ENCODE results near the gene GRK2. TPM values are rescaled to one million over a fixed set of nuclear protein-coding genes. Genes with fewer than 3 reads are reported as not detected.

The GRK2 gene
- polyA plus RNA-seq, 1 donor from 2014 or later: 47.3 TPM

GRCh38 chr11:67304511-67305113 is 38.3 kb downstream of the GRK2 start:
- Histone ChIP-seq H3K9me3 (ENCODE audit: low read length) (no peaks in the 10 kb centered on the region), H3F3A (ENCODE audit: insufficient read depth, low read length, poor library complexity, severe bottlenecking) (no peaks in the 10 kb centered on the region), H3K4me2 (ENCODE audit: low read length) (no peak overlapping the region), H3K79me2 (replicated peaks; ENCODE audit: insufficient read depth, low read length) (no peaks in the 10 kb centered on the region), H3K4me3 (ENCODE audit: low read length) (no peak overlapping the region), H3K36me3 (ENCODE audit: insufficient read depth, low read length) (no peaks in the 10 kb centered on the region), H3K27me3 (ENCODE audit: insufficient read depth, low read depth, low read length) (peaks cover 17% of the 10 kb centered on the region), H4K20me1 (ENCODE audit: insufficient read depth) (no peaks in the 10 kb centered on the region), H3K27ac (ENCODE audit: low read length) (no peak overlapping the region), H3K9me2 (ENCODE audit: insufficient read depth, low read length) (no peaks in the 10 kb centered on the region), H3K9ac (ENCODE audit: low read length) (no peak overlapping the region), H2AFZ (ENCODE audit: low read depth, low read length) (no peak overlapping the region)
- TF ChIP-seq CTCF (IDR thresholded peaks at IDR 0.05; ENCODE audit: poor library complexity, severe bottlenecking): no peak
- no peak for TF ChIP-seq RAD21 (conservative IDR thresholded peaks at IDR 0.05)
- TF ChIP-seq REST (IDR thresholded peaks at IDR 0.05; ENCODE audit: borderline replicate concordance): no peak
- no peak for TF ChIP-seq POLR2AphosphoS5 (IDR thresholded peaks at IDR 0.05)
- no peak for TF ChIP-seq SMC3 (conservative IDR thresholded peaks at IDR 0.05; ENCODE audit: poor library complexity)
- no peak for TF ChIP-seq TAF1 (IDR thresholded peaks at IDR 0.05; ENCODE audit: low read depth)
- no peak for TF ChIP-seq EZH2 (IDR thresholded peaks at IDR 0.05; ENCODE audit: borderline replicate concordance, insufficient read depth, low read length, poor library complexity, severe bottlenecking)
- no peak for TF ChIP-seq EP300 (conservative IDR thresholded peaks at IDR 0.05; ENCODE audit: poor library complexity, severe bottlenecking)
- TF ChIP-seq MXI1 (conservative IDR thresholded peaks at IDR 0.05; ENCODE audit: poor library complexity, severe bottlenecking): no peak

GRCh38 chr11:67306769-67307544 is 40.7 kb downstream of the GRK2 start:
- H3K4me3 ChIP-seq (ENCODE audit: low read length): no peak overlapping the region
- TF ChIP-seq MXI1 (conservative IDR thresholded peaks at IDR 0.05; ENCODE audit: poor library complexity, severe bottlenecking): no peak
- TF ChIP-seq EZH2 (IDR thresholded peaks at IDR 0.05; ENCODE audit: borderline replicate concordance, insufficient read depth, low read length, poor library complexity, severe bottlenecking): no peak
- TF ChIP-seq TAF1 (IDR thresholded peaks at IDR 0.05; ENCODE audit: low read depth): no peak
- TF ChIP-seq SMC3 (conservative IDR thresholded peaks at IDR 0.05; ENCODE audit: poor library complexity): no peak
- no peak for TF ChIP-seq POLR2AphosphoS5 (IDR thresholded peaks at IDR 0.05)
- no peak for TF ChIP-seq CTCF (IDR thresholded peaks at IDR 0.05; ENCODE audit: poor library complexity, severe bottlenecking)
- TF ChIP-seq EP300 (conservative IDR thresholded peaks at IDR 0.05; ENCODE audit: poor library complexity, severe bottlenecking): no peak
- TF ChIP-seq RAD21 (conservative IDR thresholded peaks at IDR 0.05): no peak
- no peak for TF ChIP-seq REST (IDR thresholded peaks at IDR 0.05; ENCODE audit: borderline replicate concordance)
- no peak overlapping the region for H3K9ac ChIP-seq (ENCODE audit: low read length)
- H3K27me3 ChIP-seq (ENCODE audit: insufficient read depth, low read depth, low read length): peaks cover 17% of the 10 kb centered on the region
- no peaks in the 10 kb centered on the region for H3F3A ChIP-seq (ENCODE audit: insufficient read depth, low read length, poor library complexity, severe bottlenecking)
- H2AFZ ChIP-seq (ENCODE audit: low read depth, low read length): no peak overlapping the region
- H3K4me2 ChIP-seq (ENCODE audit: low read length): no peak overlapping the region
- no peaks in the 10 kb centered on the region for H3K9me2 ChIP-seq (ENCODE audit: insufficient read depth, low read length)
- H3K79me2 ChIP-seq (replicated peaks; ENCODE audit: insufficient read depth, low read length): no peaks in the 10 kb centered on the region
- no peak overlapping the region for H3K27ac ChIP-seq (ENCODE audit: low read length)
- H4K20me1 ChIP-seq (ENCODE audit: insufficient read depth): no peaks in the 10 kb centered on the region
- no peaks in the 10 kb centered on the region for H3K9me3 ChIP-seq (ENCODE audit: low read length)
- H3K36me3 ChIP-seq (ENCODE audit: insufficient read depth, low read length): no peaks in the 10 kb centered on the region

Data from neural cell (in vitro differentiated cells).